ENCODE results near the gene COQ7. TPM values are rescaled to one million over a fixed set of nuclear protein-coding genes. Genes with fewer than 3 reads are reported as not detected.

Gene COQ7
- total and polyA plus RNA-seq, 7 donors, result 20.7 to 38.6 (median 31.8) TPM

DNA sequence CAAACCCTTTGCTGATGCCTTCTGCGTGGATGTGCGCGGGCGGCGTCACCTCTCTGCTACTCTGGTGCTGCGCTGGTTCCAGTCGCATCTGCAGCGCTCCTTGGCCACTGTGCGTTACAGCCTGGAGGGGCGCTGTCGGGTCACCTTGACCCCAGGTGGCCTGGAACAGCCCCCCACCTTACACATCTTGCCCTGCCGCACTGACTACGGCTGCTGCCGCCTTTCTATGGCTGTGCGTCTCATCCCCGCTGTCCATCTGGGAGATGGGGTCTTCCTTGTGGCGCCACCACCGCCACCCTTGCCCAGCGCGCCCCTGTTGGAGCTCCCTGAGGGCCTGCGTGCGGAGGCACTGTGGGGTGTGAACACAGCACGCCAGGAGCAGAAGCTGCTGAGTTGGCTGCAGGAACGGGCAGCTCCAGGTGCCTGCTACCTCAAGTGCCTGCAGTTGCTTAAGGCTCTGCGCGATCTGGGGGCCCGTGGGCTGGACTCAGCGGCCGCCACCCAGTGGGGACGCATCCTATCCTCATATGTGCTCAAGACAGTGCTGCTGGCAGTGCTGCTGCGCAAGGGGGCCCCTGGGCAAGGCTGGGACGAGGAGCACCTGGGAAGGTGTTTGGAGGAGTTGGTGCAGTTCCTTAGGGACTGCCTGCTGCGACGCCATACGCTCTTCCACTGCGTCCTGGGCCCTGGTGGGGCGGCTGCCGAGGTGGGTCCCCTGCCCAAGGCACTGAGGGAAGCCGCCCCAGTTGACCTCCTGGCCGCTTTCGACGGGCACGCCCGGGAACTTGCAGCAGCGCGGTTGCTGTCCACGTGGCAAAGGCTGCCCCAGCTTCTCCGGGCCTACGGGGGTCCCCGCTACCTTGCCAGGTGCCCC is 48.0 kb downstream of the COQ7 start:
- DNase-seq (no peak), ATAC-seq (no peak)
- Histone ChIP-seq H3K4me1 (peaks cover 55% of the 10 kb centered on the region), H3K36me3 (ENCODE audit: insufficient read depth in 1 of 2, low read depth in 1 of 2) (peaks cover 6 to 17% of the 10 kb centered on the region in 2 donors), H3K9me3 (no peaks in the 10 kb centered on the region), H3K27me3 (ENCODE audit: insufficient read depth in 3 of 3, low read length in 2 of 3) (no peaks in the 10 kb centered on the region), H3K4me3 (peak overlapping the region; percentile 94), H3K27ac (peak overlapping the region; percentile 97)
- TF ChIP-seq, protein P1, sequence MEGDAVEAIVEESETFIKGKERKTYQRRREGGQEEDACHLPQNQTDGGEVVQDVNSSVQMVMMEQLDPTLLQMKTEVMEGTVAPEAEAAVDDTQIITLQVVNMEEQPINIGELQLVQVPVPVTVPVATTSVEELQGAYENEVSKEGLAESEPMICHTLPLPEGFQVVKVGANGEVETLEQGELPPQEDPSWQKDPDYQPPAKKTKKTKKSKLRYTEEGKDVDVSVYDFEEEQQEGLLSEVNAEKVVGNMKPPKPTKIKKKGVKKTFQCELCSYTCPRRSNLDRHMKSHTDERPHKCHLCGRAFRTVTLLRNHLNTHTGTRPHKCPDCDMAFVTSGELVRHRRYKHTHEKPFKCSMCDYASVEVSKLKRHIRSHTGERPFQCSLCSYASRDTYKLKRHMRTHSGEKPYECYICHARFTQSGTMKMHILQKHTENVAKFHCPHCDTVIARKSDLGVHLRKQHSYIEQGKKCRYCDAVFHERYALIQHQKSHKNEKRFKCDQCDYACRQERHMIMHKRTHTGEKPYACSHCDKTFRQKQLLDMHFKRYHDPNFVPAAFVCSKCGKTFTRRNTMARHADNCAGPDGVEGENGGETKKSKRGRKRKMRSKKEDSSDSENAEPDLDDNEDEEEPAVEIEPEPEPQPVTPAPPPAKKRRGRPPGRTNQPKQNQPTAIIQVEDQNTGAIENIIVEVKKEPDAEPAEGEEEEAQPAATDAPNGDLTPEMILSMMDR (IDR thresholded peaks at IDR 0.05), result peak; percentile 8
- WGBS, 3 donors, result 76 to 84% (median 83%) methylated on average over 49 to 50 of the region's 50 CpGs
- intact Hi-C loops (cut with DNase I), result no loop called here

DNA sequence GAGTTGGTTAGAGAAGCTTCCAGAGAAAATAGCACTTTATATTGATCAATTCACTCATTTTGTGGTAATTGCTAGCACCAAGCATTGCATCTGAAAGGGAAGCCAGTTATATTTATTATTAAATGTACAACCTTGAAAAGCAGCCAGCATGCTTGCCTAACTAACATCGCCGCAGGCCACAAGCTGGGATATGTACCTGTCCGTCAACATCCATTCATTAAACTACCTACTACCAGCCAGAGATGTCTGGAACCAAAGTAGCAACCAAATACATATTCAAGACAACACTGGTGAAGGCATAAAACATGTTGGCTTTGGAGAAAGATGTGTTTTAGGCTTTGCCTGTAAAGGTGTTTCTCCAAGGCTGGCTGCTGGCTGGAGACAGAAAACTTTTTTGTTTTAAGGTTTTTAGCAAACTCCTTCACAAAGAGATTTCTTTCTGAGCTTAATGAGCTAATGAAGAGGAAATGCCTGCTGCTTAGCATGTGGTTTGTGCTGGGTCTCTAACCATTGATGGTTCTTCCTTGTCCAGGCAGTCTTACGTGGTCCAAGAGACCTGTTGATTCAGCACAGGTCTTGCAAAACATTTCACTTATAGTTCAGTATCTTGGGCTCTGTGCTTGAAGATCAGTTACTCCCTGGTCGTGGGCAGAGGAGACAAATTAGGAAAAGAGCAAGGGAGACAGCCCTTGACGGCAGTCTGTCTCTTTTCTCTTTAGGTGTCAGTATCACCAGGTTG is 49.5 kb downstream of the COQ7 start:
- H3K27ac ChIP-seq, result peak overlapping the region; percentile 97
- no peaks in the 10 kb centered on the region for H3K9me3 ChIP-seq
- H3K4me1 ChIP-seq, result peaks cover 59% of the 10 kb centered on the region
- H3K36me3 ChIP-seq (ENCODE audit: insufficient read depth in 1 of 2, low read depth in 1 of 2), result peaks cover 6 to 31% of the 10 kb centered on the region in 2 donors
- H3K27me3 ChIP-seq (ENCODE audit: insufficient read depth in 3 of 3, low read length in 2 of 3), result no peaks in the 10 kb centered on the region
- ATAC-seq (no peak), DNase-seq (no peak)
- TF ChIP-seq, protein P1 (IDR thresholded peaks at IDR 0.05), result no peak
- peak overlapping the region; percentile 94 for H3K4me3 ChIP-seq
- intact Hi-C loops (cut with DNase I), result no loop called here
- 27 to 56% (median 36%) methylated on average over 6 of the region's 6 CpGs for WGBS, 3 donors

DNA sequence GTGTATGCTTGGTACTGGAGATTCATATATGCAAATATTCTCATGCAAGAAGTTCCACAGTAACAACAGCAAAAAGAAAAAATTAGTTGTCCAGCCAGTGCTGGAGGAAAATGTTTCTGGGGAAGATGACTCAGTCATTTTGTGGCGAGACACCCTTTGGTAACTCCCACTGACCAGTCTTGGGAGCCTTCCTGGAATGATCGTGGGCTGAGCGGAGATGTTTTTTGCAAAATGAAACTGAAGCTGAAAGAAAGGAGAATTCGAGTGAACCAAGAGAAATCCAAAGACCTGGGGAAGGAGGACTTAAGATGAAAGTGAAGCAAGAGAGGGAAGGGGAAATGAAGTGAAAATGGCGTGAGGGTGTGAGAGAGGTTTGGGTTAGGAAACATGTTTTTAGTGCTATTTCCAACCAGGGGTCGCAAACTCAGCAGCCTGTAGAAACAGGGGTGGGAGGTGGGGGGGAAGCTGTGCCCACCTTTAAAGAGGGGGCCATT is 51.6 kb downstream of the COQ7 start:
- DNase-seq (no peak), ATAC-seq (peak; percentile 38 to 49 (median 47))
- Histone ChIP-seq H3K27me3 (ENCODE audit: insufficient read depth in 3 of 3, low read length in 2 of 3) (no peaks in the 10 kb centered on the region), H3K27ac (peak overlapping the region; percentile 54), H3K4me1 (peaks cover 51% of the 10 kb centered on the region), H3K4me3 (peak overlapping the region; percentile 94), H3K36me3 (ENCODE audit: insufficient read depth in 1 of 2, low read depth in 1 of 2) (peaks cover 6 to 33% of the 10 kb centered on the region in 2 donors), H3K9me3 (no peaks in the 10 kb centered on the region)
- 35 to 42% (median 41%) methylated on average over 6 of the region's 6 CpGs for WGBS, 3 donors
- intact Hi-C loops (cut with DNase I), result no loop called here
- TF ChIP-seq, protein P1 (IDR thresholded peaks at IDR 0.05), result no peak

DNA sequence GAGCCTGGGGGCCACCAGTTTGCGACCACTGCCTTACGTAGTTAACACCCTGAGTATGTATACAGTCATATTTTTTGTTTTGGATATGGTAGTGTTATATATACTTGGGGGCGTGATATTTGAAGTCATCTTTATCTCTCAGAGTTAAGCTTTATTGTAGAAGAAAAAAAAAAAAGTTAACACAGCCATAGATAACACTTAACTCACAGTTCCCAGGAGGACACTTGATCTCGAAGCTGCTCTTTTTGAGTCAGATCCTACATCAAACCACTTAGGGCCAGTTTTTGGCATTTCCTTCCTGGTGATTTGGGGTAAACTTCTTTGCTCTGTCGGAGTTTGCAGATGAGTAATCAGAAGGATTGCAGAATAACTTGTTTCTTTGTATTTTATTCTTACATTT is 52.1 kb downstream of the COQ7 start:
- peaks cover 51% of the 10 kb centered on the region for H3K4me1 ChIP-seq
- no peaks in the 10 kb centered on the region for H3K27me3 ChIP-seq (ENCODE audit: insufficient read depth in 3 of 3, low read length in 2 of 3)
- peak overlapping the region; percentile 54 for H3K27ac ChIP-seq
- intact Hi-C loops (cut with DNase I), result no loop called here
- TF ChIP-seq, protein P1 (IDR thresholded peaks at IDR 0.05), result no peak
- peak overlapping the region; percentile 94 for H3K4me3 ChIP-seq
- no peak for ATAC-seq
- H3K36me3 ChIP-seq (ENCODE audit: insufficient read depth in 1 of 2, low read depth in 1 of 2), result peaks cover 6 to 33% of the 10 kb centered on the region in 2 donors
- H3K9me3 ChIP-seq, result no peaks in the 10 kb centered on the region
- 63 to 74% (median 73%) methylated on average over 5 of the region's 5 CpGs for WGBS, 3 donors
- no peak for DNase-seq

All from psoas muscle (tissue), 8 donors.